ENCODE results near the gene DGKI. TPM values are rescaled to one million over a fixed set of nuclear protein-coding genes. Genes with fewer than 3 reads are reported as not detected.

DGKI gene
- total RNA-seq, 2 experiments from 2014 or later = 1.3 to 2.0 TPM

DNA sequence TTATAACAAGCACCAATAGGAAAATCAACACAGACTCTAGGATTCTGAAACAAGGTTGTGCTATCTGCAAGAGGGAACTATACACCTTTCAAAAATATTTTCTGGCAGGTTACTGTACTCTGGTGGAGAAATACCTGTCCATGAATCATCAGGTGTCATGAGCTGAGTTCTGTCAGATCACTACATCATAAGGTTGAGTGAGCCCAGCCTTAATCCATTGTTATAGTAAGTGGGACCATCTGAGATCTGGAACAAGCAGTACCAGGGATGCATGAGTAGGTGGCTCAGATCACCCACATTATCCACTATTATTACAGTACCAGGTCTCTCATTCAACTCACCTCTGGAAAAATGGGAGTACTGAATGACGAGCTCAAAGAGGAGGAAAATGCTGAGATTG, 212.4 kb downstream of the DGKI start:
- ChIA-PET CTCF (no interaction called here), POLR2A (no interaction called here)

DNA sequence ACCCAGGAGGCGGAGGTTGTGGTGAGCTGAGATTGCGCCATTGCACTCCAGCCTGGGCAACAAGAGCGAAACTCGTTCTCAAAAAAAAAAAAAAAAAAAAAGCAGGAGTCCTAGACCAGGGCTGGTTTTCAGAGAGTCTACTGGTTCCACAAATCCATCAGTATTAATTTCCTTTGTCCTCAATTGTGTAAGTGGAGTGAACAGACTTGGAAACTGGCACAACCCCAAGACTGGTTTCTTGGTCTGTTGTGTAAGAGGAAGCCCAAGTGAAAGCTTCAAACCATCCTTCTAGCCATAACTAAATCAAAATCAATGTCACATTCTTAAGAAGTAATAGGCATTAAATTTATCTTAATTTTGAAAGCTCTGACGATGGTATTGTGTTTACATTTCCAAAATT, 213.6 kb downstream of the DGKI start:
- ChIA-PET POLR2A (no interaction called here), CTCF (no interaction called here)

DNA sequence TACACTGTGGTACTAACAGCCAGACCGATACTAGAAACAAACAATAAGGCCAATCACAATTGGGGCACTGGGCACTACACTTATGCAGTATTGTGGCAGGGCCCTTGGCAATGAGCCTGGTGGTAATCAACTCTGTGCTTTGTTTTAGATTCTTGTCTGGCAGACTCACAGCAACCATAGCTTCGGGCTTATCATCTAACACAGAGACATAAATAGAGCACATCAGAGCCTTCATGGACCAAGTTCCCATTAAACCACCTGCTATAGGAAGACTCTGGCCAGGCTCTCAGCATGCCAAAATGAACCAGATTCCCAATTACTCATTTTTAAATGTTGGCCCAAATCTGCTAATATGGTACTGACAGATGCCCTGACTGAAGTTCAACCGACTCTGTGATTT, 218.6 kb downstream of the DGKI start:
- ChIA-PET POLR2A (no interaction called here), CTCF (no interaction called here)

DNA sequence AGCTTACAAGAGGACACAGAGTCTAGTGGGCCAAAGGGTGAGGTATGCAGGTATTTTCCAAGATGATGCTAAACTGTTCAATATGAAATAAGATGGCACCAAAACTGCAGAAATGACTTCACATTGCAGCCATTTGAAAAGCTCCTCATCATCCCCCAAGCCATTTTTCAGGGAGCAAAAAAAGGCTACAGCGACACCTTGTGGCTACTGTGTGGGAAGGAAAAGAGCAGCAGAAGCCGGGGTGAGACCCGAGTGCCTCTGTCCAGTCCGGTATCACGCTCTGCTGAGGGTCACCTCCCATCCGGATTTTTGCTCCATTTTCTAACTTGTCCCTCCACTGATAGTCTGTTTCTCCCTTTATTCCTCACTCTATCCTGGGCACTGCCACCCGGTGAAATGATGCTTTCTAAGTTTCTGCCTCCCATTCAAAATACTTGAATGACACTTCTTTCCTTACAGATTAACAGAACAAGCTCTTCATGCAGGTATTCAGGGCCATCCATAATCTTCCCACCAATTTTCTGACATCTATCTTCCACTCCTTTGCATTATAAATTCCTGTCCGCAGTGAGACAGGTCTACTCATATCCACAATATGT, 220.2 kb downstream of the DGKI start:
- POLR2A ChIA-PET = no interaction called here

DNA sequence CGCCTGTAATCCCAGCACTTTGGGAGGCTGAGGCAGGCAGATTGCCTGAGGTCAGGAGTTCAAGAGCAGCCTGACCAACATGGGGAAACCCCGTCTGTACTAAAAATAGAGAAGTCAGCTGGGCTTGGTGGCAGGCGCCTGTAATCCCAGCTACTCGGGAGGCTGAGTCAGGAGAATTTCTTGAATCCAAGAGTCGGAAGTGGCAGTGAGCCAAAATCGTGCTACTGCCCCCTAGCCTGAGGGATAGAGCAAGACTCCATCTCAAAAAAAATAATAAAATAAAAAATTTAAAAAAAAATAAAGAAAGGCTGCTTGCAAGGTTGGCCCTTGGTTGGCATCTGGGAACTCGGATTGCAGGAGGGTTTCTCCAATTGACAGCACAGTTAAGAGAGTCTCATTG, 221.6 kb downstream of the DGKI start:
- CTCF ChIA-PET = interaction anchor here (1.3 kb wide), 1 partner anchor 21 kb away, joined by 3 read pairs; no protein-coding TSS in a partner anchor
- POLR2A ChIA-PET = no interaction called here

More for the DNA sequence above, 220.2 kb downstream of the DGKI start:
- CTCF ChIA-PET = interaction anchor here (0.9 to 1.3 kb wide), 4 partner anchors 19 to 355 kb away, joined by 3 to 4 read pairs (median 4); no protein-coding TSS in a partner anchor

DNA sequence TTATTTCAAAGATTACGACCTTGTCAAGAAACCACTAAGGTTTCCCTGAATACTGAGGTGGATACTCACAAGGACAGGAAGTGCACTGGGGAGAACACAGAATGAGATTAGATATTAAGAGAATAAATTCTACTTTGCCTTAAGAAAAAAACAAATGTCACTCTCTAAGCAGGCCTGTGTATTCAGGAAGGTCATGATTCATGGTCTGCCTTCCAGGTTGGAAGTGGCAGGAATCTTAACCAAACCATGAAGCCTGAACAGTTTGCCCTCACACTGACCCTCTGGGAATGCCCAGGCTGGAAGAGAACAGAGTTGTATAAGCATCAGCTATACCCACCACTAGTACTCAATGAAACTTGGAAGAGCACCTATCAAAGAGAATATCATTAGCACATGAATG, 227.6 kb downstream of the DGKI start:
- ChIA-PET CTCF (no interaction called here), POLR2A (no interaction called here)

DNA sequence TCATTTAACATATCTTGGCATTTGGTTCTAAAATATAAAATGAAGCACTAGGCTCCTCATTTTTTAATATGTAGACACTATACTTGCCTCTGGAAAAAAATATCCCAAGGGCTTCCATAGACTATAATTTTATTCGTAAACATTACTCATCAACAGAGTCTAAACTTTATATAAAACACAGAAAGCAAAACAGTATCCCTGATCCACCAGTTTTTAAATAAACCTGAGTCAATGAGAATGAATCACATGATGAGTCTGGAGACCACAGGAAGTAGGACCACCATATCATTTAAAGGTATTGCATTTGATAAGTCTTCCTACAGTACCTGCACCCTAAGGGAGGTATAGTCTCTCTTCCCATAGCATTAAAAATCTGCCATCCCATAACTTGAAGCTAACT, 228.0 kb downstream of the DGKI start:
- CTCF ChIA-PET = no interaction called here
- POLR2A ChIA-PET = no interaction called here

DNA sequence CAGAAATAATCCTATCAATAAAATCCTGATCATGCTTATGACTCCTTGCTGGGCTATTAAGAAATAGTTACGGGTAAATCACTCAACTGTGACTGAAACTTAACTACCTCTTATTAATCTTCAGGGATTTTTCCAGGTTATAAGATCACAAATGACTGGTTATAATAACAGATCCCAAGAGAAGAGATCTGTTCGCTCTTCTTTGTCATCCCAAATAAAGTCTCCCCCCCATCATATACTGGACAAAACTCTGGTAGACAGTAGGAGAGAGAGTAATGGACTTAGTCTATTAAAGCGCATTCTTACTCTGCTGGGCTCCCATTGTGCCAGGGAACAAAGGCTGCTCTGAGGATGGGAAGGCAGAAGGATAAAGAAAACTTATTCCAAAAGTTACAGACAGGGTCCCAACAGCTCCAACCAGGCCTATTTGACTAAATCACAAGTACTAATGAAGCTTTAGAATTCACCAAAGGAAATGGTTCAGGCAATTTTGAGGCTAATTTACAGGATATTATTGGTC, 233.7 kb downstream of the DGKI start:
- CTCF ChIA-PET = no interaction called here
- POLR2A ChIA-PET = no interaction called here

DNA sequence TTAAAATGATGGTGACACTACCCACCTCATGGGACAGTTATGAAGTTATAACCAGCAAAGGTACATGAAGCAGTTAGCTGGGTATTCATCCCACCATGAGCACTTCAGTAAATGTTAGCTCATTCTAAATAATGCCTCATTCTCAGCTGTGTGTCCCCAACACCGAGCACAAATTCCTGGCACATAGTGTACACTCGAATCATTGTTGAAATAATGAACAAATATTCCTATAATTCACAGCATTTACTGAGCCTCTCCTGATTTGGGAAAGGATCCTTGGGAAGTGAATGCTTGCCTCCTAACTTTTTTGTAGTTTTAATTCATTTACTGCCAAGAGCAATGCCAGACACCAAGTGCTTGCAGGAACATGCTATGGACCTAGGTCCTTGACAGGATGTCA, 235.2 kb downstream of the DGKI start:
- ChIA-PET POLR2A (no interaction called here), CTCF (no interaction called here)

DNA sequence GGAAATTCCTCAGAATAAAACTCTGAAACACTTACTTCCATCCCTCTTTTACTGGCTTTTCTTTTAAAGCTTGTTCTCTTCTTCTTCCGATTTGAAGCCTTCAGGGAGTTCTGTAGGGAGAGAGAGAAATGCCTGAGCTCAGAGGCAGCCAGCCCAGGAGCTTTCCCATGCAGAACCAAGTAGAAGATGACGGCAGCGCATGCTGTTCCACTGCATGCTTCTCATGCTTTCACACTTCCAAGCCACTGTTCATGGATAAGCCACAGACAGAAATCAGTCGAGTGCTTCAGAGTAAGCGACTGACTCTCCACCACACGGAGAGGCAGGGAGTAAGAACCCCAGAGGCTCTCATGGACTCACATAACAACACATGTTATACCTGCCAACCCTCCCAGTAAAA, 237.3 kb downstream of the DGKI start:
- POLR2A ChIA-PET = no interaction called here
- CTCF ChIA-PET = no interaction called here

DNA sequence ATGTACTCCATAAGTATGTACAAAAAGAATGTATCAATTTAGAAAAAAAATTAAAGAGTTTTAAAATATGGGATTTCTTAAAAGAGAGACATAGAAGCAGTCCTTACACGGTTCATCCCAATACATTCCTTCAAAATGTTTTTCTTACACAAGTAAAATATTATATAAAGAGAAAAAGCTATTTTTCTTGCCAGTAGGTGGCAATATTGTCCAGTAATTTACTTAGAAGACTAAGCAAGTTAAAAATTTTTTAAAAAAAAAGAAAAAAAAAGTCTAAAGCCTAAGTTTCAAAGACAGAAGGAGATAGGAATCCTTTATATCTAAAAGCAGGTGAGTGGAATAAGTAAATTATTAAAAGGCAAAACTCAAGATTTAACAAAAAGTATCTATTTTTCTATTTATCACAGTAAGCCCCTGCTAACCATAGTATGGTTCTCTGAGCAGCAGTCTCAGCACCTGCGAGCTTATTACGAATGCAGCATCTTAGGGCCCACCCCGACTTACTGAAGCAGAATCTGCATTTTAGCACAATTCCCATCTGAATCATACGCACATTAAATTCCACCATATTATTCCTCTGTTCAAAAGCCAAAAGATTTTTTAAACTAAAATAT, 240.6 kb downstream of the DGKI start:
- ChIA-PET POLR2A (no interaction called here), CTCF (interaction anchor here (0.7 to 1.7 kb wide), 2 partner anchors 20 to 293 kb away, joined by 3 to 4 read pairs; no protein-coding TSS in a partner anchor)

DNA sequence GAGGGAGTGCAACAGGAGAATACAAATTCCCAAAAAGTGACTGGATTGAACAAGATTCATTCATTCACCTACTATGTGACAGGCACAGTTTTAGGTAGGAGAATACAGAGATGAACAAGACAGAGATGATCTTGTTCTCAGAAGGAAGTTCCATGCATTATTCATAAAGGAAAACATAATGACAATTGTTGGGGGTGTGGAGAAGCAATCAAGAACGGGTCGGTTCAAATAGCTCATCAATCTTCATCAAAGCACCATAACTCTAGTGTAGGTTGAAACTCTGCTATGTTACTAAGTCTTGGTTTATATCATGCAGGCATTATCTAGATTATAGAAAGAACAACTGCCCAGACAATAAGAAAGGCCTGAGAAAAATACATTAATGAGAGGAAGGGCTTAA, 243.7 kb downstream of the DGKI start:
- ChIA-PET CTCF (no interaction called here), POLR2A (interaction anchor here (0.5 kb wide), 1 partner anchor 148 kb away, joined by 10 read pairs; no protein-coding TSS in a partner anchor)

DNA sequence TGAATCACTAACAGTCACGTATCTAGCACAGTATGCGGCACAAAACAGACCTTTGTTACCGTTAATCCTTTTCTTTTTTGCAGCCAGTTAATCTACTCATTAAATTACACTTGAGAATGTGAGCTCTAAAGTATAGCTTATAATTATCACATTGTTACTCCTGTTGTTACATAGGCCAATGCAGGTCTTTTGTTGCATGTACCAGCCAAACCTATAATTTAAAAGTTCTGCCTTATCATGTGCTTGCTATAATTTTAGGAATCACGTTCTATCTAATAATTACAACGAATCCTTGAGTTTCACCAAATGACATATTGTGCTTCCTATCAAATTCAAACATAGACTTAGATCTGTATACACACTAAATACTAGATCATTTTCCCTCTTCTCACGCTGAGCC, 245.1 kb downstream of the DGKI start:
- CTCF ChIA-PET = no interaction called here
- POLR2A ChIA-PET = no interaction called here

DNA sequence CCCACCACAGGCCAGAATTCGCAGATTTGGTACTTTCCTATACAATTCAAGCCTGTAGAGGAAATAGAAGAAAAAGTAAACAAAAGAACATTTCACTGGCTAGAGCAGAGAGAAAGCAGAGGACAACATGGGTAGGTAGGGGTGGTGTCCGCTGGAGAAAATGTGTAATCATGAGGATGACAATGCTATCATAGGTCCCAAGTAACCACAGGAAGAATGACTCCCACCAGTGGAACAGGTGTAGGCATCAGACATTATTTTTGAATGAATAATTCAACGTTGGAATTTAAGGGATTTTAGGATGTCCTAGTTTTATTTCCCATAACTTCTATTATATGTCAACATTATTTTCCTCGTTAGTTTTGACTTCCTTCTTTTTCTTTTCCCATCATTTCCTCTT, 248.9 kb downstream of the DGKI start:
- ChIA-PET CTCF (no interaction called here), POLR2A (no interaction called here)

DNA sequence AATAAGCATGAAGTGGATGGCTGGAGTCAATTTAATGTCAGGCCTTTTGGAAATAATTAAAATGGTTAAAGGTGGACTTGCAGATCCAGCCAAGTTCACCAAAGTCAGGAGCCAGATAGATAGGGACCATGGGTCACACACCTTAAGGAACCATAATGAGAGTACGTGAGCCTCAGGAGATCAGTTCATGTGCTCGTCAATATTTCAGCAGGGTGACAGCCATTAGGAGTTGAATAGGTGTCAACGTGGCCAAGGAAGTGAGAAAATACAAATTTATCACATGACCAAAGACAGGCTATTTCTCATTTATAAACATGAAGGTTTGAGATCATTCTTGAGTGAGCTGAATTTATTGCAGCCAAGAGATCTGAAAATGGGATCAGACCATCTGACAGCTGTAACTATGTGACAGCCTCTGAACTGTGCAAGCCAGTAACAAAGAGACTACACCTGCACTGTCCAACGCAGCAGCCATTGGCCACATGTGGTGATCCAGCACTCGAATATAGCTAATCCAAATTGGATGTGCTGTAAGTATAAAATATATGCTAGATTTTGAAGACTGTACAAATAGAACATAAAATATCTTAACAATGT, 253.6 kb downstream of the DGKI start:
- ChIA-PET CTCF (no interaction called here), POLR2A (no interaction called here)

DNA sequence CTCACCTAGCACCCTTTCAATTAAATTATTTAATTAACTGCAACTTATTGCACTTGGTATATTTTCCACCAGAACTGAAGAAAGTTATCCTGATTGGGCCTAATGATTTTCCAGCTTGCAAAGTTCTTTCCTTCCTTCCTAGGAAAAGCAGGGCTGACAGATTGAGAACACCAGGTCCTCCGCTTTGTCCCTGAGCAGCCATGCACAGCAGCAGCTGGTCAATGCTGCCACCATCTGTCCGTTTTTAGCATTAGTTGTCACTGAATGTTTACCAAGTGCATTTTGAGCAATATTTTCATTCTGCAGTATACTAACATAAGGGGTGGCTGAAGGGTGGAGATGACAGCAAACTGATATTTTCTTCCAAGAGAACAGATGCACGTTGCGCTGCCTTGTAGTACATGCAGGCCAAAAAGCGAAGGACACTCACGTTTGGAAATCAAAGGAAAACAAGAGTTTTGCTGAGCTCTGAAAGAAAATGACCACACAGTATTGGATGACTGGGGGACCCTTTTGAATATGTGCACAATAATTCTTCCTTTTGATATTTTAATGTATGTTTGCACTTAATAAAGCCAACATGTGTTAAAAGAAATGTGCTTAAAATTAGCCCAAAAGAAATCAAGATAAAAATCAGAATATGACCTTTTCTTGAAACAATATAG, 254.4 kb downstream of the DGKI start:
- CTCF ChIA-PET = no interaction called here
- POLR2A ChIA-PET = no interaction called here

DNA sequence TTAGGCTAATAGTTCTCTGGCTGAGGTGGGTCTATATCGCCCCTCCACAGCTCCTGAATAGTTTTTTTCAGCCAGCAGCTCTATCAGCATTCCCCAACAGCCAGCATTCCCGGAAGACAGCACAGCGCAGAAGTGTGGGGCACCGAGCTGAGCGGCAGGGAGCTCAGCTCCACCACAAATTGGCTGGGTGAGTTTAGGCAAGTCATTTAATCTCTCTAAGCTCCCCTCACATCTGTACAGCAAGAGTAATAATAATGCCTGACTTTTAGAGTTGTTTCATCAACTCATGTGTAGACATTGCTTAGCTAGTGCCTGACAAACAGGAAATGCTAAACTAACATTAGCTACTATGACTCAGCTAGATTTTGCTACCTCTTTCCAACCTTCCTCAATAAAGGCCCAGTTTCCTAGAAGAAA, 255.3 kb downstream of the DGKI start:
- ChIA-PET POLR2A (no interaction called here), CTCF (no interaction called here)

DNA sequence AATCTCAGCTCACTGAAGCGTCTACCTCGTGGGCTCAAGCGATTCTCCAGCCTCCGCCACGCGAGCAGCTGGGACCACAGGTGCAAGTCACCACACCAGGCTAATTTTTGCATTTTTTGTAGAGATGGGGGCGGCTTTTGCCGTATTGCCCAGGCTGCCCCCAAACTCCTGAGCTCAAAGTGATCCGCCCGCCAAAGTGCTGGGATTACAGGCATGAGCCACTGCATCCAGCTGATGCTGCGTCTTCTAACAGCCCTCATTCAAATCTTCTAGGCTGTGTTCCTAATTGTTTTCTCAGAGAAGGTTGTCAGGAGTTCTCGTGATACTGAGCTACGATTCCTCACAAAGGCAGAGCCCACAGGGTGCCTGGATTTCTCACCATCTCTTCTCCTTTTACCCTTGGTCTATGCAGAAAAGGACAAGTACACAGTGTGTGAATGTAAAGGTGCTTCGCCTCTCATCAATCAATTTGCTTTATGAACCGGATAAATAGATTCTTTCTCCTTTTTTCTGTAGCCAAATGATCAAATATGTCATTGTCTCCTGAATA, 255.9 kb downstream of the DGKI start:
- CTCF ChIA-PET = no interaction called here
- POLR2A ChIA-PET = no interaction called here

DNA sequence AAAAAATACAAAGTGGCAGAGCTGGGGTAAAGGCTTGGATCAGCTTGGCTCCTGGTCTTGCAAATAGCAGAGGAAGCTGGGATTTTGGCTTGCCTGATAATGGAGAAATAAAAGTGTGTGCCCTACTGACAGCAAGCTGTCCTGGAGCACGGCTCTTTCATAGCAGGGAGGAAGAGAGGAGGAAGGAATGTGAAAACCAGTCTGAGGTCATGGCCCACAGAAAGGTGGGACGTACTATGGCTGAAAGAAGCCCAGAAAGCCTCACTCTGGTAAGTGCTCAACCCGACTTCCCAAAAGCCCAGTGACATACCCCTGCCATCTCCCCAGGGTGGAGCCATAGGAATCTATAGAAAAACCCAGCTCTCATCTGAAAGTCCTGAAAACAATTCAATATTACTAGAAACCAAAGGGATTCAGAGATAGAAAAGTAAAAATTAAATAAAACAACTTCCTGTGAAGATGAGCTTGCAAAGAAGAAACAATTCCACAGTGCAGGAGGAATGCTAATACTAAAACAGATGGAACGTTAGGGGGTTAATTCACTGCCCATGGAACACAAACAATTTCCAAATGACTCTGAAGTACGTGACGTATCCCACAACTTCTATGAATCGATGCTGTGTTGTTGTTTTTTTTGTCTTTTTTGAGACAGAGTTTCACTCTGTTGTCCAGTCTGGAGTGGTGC, 256.6 kb downstream of the DGKI start:
- ChIA-PET CTCF (no interaction called here), POLR2A (no interaction called here)

DNA sequence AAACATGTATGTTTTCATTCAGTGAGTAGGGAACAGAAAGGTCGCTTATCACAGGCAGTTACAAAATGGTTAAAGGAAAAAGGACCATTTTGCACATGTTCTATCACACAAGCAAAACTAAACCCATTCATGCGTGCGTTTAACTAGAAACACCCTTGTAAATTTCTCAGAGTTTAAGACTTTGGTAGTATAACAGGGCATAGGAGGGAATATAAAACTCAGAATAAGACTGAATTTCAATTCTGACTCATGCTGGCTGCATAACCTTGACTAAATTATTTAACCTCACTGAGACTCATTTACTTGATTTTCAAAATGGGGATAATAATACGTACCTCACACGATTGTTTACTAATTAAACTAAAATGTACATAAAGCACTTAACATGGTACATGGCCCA, 259.4 kb downstream of the DGKI start:
- ChIA-PET CTCF (no interaction called here), POLR2A (no interaction called here)

All from activated CD8-positive, alpha-beta memory T cell treated with anti-CD3 and anti-CD28 coated beads for 36 hours (primary cell).